ENCODE data around the gene ABCD1.

Gene ABCD1

GRCh38 chrX:153773218-153773611 is 48.6 kb downstream of the ABCD1 start:
- no peak for DNase-seq (ENCODE audit: low read depth)
- TF ChIP-seq, protein P1, sequence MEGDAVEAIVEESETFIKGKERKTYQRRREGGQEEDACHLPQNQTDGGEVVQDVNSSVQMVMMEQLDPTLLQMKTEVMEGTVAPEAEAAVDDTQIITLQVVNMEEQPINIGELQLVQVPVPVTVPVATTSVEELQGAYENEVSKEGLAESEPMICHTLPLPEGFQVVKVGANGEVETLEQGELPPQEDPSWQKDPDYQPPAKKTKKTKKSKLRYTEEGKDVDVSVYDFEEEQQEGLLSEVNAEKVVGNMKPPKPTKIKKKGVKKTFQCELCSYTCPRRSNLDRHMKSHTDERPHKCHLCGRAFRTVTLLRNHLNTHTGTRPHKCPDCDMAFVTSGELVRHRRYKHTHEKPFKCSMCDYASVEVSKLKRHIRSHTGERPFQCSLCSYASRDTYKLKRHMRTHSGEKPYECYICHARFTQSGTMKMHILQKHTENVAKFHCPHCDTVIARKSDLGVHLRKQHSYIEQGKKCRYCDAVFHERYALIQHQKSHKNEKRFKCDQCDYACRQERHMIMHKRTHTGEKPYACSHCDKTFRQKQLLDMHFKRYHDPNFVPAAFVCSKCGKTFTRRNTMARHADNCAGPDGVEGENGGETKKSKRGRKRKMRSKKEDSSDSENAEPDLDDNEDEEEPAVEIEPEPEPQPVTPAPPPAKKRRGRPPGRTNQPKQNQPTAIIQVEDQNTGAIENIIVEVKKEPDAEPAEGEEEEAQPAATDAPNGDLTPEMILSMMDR (conservative IDR thresholded peaks at IDR 0.05; ENCODE audit: low read depth, low read length) = no peak
- H3K4me3 ChIP-seq (ENCODE audit: low read length) = no peak overlapping the region

GRCh38 chrX:153773741-153774575 is 49.3 kb downstream of the ABCD1 start:
- DNase-seq (ENCODE audit: low read depth) = no peak
- H3K4me3 ChIP-seq (ENCODE audit: low read length) = no peak overlapping the region
- TF ChIP-seq, protein P1 (conservative IDR thresholded peaks at IDR 0.05; ENCODE audit: low read depth, low read length) = no peak

- TF ChIP-seq, protein P1 (conservative IDR thresholded peaks at IDR 0.05; ENCODE audit: low read depth, low read length) = no peak
- DNase-seq (ENCODE audit: low read depth) = no peak
Measured at GRCh38 chrX:153774576-153775292, 50.1 kb downstream of the ABCD1 start.

GRCh38 chrX:153775293-153776119 is 50.9 kb downstream of the ABCD1 start:
- no peak overlapping the region for H3K4me3 ChIP-seq (ENCODE audit: low read length)
- TF ChIP-seq, protein P1 (conservative IDR thresholded peaks at IDR 0.05; ENCODE audit: low read depth, low read length) = no peak

More at GRCh38 chrX:153774576-153775292, 50.1 kb downstream of the ABCD1 start:
- no peak overlapping the region for H3K4me3 ChIP-seq (ENCODE audit: low read length)

DNA sequence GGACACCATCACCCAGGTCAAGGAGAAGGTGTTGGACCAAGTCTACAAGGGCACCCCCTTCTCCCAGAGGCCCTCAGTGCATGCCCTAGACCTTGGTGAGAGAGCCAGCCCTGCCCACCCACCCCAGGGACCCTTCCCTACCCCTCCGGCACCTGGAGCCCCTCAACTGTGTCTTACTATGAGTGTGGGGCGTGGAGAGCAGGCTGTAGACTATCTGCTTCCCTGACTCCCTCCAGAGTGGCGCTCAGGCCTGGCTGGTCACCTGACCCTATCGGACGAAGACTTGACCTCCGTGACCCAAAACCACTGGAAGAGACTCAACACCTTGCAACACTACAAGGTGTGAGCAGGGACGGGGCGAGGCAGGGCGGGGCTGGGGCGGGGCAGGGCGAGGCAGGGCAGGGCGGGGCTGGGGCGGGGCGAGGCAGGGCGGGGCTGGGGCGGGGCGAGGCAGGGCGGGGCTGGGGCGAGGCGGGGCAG is 51.5 kb downstream of the ABCD1 start:
- no peak overlapping the region for H3K4me3 ChIP-seq (ENCODE audit: low read length)
- no peak for DNase-seq (ENCODE audit: low read depth)
- TF ChIP-seq, protein P1 (conservative IDR thresholded peaks at IDR 0.05; ENCODE audit: low read depth, low read length) = no peak

More at GRCh38 chrX:153775293-153776119, 50.9 kb downstream of the ABCD1 start:
- DNase-seq (ENCODE audit: low read depth) = no peak

DNA sequence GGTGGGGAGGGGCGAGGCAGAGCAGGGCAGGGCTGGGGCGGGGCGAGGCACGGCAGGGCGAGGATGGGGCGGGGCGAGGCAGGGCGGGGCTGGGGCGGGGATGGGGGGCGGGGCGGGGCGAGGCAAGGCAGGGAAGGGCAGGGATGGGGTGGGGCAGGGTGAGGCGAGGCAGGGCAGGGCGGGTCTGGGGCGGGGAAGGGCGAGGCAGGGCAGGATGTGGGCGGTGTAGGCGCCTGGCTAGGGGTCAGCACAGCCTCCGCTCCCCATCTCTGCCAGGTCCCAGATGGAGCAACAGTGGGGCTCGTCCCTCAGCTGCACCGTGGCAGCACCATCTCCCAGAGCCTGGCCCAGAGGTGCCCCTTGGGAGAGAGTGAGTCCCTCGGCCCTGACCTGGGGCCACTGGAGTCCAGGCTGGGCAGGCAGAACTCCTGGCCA is 52.0 kb downstream of the ABCD1 start:
- no peak for DNase-seq (ENCODE audit: low read depth)
- TF ChIP-seq, protein P1 (conservative IDR thresholded peaks at IDR 0.05; ENCODE audit: low read depth, low read length) = no peak
- no peak overlapping the region for H3K4me3 ChIP-seq (ENCODE audit: low read length)

All from retinal pigment epithelial cell (primary cell).